Measurements from ENCODE around the gene DUS1L.

DNA sequence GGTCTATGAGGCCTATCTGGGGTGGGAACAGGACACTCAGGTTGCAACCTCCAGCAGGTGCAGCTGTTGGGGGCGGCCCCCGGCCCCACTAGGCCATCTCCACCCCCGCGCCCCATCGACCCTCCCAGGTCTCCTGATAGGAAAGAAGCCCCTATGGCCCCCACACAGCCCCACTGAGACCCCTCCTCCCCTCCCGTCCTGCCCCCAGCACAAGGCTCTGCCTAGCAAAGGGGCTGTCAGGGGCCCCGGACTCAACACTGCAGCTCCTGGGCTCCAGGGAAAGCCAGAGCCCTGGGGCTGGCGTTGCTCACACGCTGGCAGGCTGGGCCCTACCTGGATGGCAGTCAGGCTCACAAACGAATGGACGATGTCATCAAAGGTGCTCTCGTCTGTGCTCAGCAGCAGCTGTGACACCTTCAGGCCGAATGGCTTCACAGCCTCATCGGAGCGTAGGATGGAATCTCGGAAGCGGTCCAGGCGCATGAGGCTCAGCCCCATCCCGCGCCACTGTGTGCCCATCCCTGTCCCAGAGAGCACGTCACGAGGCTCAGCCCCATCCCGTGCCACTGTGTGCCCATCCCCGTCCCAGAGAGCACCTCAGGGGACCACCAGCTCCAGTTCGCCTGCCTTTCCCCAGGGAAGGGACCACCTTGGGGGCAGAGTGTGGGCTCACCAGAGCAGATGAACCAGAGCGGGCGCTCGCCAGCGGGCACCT lies 25.1 kb upstream of the DUS1L start:
- TF ChIP-seq, protein P1, sequence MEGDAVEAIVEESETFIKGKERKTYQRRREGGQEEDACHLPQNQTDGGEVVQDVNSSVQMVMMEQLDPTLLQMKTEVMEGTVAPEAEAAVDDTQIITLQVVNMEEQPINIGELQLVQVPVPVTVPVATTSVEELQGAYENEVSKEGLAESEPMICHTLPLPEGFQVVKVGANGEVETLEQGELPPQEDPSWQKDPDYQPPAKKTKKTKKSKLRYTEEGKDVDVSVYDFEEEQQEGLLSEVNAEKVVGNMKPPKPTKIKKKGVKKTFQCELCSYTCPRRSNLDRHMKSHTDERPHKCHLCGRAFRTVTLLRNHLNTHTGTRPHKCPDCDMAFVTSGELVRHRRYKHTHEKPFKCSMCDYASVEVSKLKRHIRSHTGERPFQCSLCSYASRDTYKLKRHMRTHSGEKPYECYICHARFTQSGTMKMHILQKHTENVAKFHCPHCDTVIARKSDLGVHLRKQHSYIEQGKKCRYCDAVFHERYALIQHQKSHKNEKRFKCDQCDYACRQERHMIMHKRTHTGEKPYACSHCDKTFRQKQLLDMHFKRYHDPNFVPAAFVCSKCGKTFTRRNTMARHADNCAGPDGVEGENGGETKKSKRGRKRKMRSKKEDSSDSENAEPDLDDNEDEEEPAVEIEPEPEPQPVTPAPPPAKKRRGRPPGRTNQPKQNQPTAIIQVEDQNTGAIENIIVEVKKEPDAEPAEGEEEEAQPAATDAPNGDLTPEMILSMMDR (IDR thresholded peaks at IDR 0.05; ENCODE audit: borderline replicate concordance, extremely low read depth, low read length, poor library complexity, severe bottlenecking), result no peak
- TF ChIP-seq EZH2 (IDR thresholded peaks at IDR 0.05; ENCODE audit: borderline replicate concordance, low read depth, low read length, severe bottlenecking), result no peak

Data from DND-41 (cell line).